Trophoblast cell (in vitro differentiated cells and primary cell): ENCODE measurements around the gene GRM8.

Experiments used
- DNase-seq, 2 donors: peaks; one replicate each; pipeline ENCODE4 v3.0.0-alpha.2; 2016
- H2AFZ ChIP-seq: 2 replicates; pipeline ENCODE4 v1.6.1; 2013; ENCODE audit warnings: low read length, moderate library complexity, mild to moderate bottlenecking; ENCODE audit not compliant: insufficient read depth, poor library complexity
- H2AK5ac ChIP-seq: 2 replicates; pipeline ENCODE4 v1.6.1; 2013; ENCODE audit warnings: mild to moderate bottlenecking, low read length
- H2BK120ac ChIP-seq: 2 replicates; pipeline ENCODE4 v1.6.1; 2013; ENCODE audit warnings: low read length, mild to moderate bottlenecking, moderate library complexity; ENCODE audit not compliant: insufficient read depth, poor library complexity
- H2BK12ac ChIP-seq: 2 replicates; pipeline ENCODE4 v1.6.1; 2013; ENCODE audit warnings: mild to moderate bottlenecking, low read length, moderate library complexity
- H2BK5ac ChIP-seq: 2 replicates; pipeline ENCODE4 v1.6.1; 2013; ENCODE audit warnings: low read length, low read depth, moderate library complexity, mild to moderate bottlenecking; ENCODE audit not compliant: poor library complexity
- H3K14ac ChIP-seq: 2 replicates; pipeline ENCODE4 v1.6.1; 2013; ENCODE audit warnings: mild to moderate bottlenecking, low read length
- H3K18ac ChIP-seq: 2 replicates; pipeline ENCODE4 v1.6.1; 2013; ENCODE audit warnings: mild to moderate bottlenecking, low read length
- H3K23ac ChIP-seq: 2 replicates; pipeline ENCODE4 v1.6.1; 2013; ENCODE audit warnings: low read length
- H3K27ac ChIP-seq: 2 replicates; pipeline ENCODE4 v1.5.1; 2013; ENCODE audit warnings: low read depth, mild to moderate bottlenecking, inconsistent platforms, low read length, moderate library complexity
- H3K27me3 ChIP-seq: 2 replicates; pipeline ENCODE4 v1.6.1; 2013; ENCODE audit warnings: inconsistent platforms, mild to moderate bottlenecking, low read length, moderate library complexity; ENCODE audit not compliant: insufficient read depth
- H3K36me3 ChIP-seq, 2 experiments: 1 replicate in 1 of 2; 2 replicates in 1 of 2; pipeline ENCODE4 v1.6.1; 2013; ENCODE audit warnings: low read length in 2 of 2, mild to moderate bottlenecking in 2 of 2, moderate library complexity in 1 of 2; ENCODE audit not compliant: insufficient read depth in 2 of 2, control insufficient read depth in 1 of 2
- H3K4ac ChIP-seq: 2 replicates; pipeline ENCODE4 v1.6.1; 2013; ENCODE audit warnings: low read depth, mild to moderate bottlenecking, low read length, moderate library complexity
- H3K4me1 ChIP-seq, 2 experiments: 1 replicate in 1 of 2; 2 replicates in 1 of 2; pipeline ENCODE4 v1.6.1; 2013; ENCODE audit warnings: low read length in 2 of 2, mild to moderate bottlenecking in 2 of 2, moderate library complexity in 1 of 2; ENCODE audit not compliant: insufficient read depth in 2 of 2, control insufficient read depth in 1 of 2
- H3K4me2 ChIP-seq: 2 replicates; pipeline ENCODE4 v1.6.1; 2013; ENCODE audit warnings: inconsistent platforms, mild to moderate bottlenecking, low read length, moderate library complexity
- H3K4me3 ChIP-seq: 2 replicates; pipeline ENCODE4 v1.5.1; 2013; ENCODE audit warnings: mild to moderate bottlenecking, low read depth, low read length, inconsistent platforms
- H3K79me1 ChIP-seq: one replicate; pipeline ENCODE4 v1.6.1; 2013; ENCODE audit warnings: low read length
- H3K79me2 ChIP-seq: 2 replicates; pipeline ENCODE4 v1.6.1; 2013; ENCODE audit warnings: low read length, mild to moderate bottlenecking; ENCODE audit not compliant: control insufficient read depth, insufficient read depth, poor library complexity
- H3K9ac ChIP-seq: 2 replicates; pipeline ENCODE4 v1.6.1; 2013; ENCODE audit warnings: mild to moderate bottlenecking, low read length
- H3K9me3 ChIP-seq: 2 replicates; pipeline ENCODE4 v1.6.1; 2013; ENCODE audit warnings: low read depth, mild to moderate bottlenecking, control low read depth, inconsistent platforms, low read length; ENCODE audit not compliant: insufficient read depth
- H4K12ac ChIP-seq: 2 replicates; pipeline ENCODE4 v1.6.1; 2013; ENCODE audit warnings: low read depth, mild to moderate bottlenecking, low read length, moderate library complexity
- H4K8ac ChIP-seq: 2 replicates; pipeline ENCODE4 v1.6.1; 2013; ENCODE audit warnings: low read depth, mild to moderate bottlenecking, low read length, moderate library complexity
- H4K91ac ChIP-seq: one replicate; pipeline ENCODE4 v1.6.1; 2013; ENCODE audit warnings: low read depth, mild to moderate bottlenecking, low read length, moderate library complexity
- WGBS: extraction: QIAGEN DNeasy Blood & Tissue Kit; methylation state at CpG from one replicate; pipeline ENCODE4 v1.1.7; 2013; ENCODE audit warnings: missing lambda C conversion rate; ENCODE audit not compliant: insufficient read length, insufficient coverage; ENCODE audit errors: extremely low coverage; 5-methylcytosine and 5-hydroxymethylcytosine counted together

The GRM8 gene

GRCh38 chr7:126659124-126659523 is 593.6 kb downstream of the GRM8 start:
- Histone ChIP-seq H4K91ac (no peak overlapping the region), H3K4me3 (no peak overlapping the region), H3K9ac (no peak overlapping the region), H3K27me3 (no peaks in the 10 kb centered on the region), H2AFZ (no peak overlapping the region), H2BK12ac (no peak overlapping the region), H3K18ac (no peak overlapping the region), H3K23ac (no peak overlapping the region), H2AK5ac (no peak overlapping the region), H2BK120ac (no peak overlapping the region), H4K12ac (no peak overlapping the region), H3K9me3 (no peaks in the 10 kb centered on the region), H2BK5ac (no peak overlapping the region), H3K14ac (no peak overlapping the region), H3K79me2 (no peaks in the 10 kb centered on the region), H3K79me1 (no peaks in the 10 kb centered on the region), H3K36me3 (no peaks in the 10 kb centered on the region), H4K8ac (no peak overlapping the region), H3K4ac (no peak overlapping the region), H3K27ac (no peak overlapping the region), H3K4me1 (no peaks in the 10 kb centered on the region), H3K4me2 (no peak overlapping the region)
- no peak for DNase-seq
- 100% methylated on average over 1 of the region's 3 CpGs for WGBS

GRCh38 chr7:126658684-126659083 is 594.1 kb downstream of the GRM8 start:
- no peak overlapping the region for H3K4me3 ChIP-seq
- no peak overlapping the region for H4K12ac ChIP-seq
- H3K18ac ChIP-seq = no peak overlapping the region
- H3K9me3 ChIP-seq = no peaks in the 10 kb centered on the region
- no peak overlapping the region for H3K4me2 ChIP-seq
- no peak overlapping the region for H2BK120ac ChIP-seq
- no peak overlapping the region for H3K27ac ChIP-seq
- H3K23ac ChIP-seq = no peak overlapping the region
- no peak overlapping the region for H3K9ac ChIP-seq
- H2BK12ac ChIP-seq = no peak overlapping the region
- no peak for DNase-seq
- H3K36me3 ChIP-seq = no peaks in the 10 kb centered on the region
- no peak overlapping the region for H3K4ac ChIP-seq
- no peak overlapping the region for H2AK5ac ChIP-seq
- H3K79me1 ChIP-seq = no peaks in the 10 kb centered on the region
- H3K4me1 ChIP-seq = no peaks in the 10 kb centered on the region
- no peak overlapping the region for H2AFZ ChIP-seq
- H2BK5ac ChIP-seq = no peak overlapping the region
- no CpG with 5 or more reads among the region's 16 CpGs for WGBS
- H4K8ac ChIP-seq = no peak overlapping the region
- H3K14ac ChIP-seq = no peak overlapping the region
- H3K79me2 ChIP-seq = no peaks in the 10 kb centered on the region
- no peak overlapping the region for H4K91ac ChIP-seq
- H3K27me3 ChIP-seq = no peaks in the 10 kb centered on the region

- DNase-seq = no peak
- Histone ChIP-seq H3K23ac (no peak overlapping the region), H3K18ac (no peak overlapping the region), H3K9ac (no peak overlapping the region), H4K91ac (no peak overlapping the region), H3K14ac (no peak overlapping the region), H3K4ac (no peak overlapping the region), H2BK12ac (no peak overlapping the region), H2AFZ (no peak overlapping the region), H3K36me3 (no peaks in the 10 kb centered on the region), H3K4me1 (no peaks in the 10 kb centered on the region), H2BK5ac (no peak overlapping the region), H3K79me1 (no peaks in the 10 kb centered on the region), H3K9me3 (no peaks in the 10 kb centered on the region), H3K79me2 (no peaks in the 10 kb centered on the region), H2BK120ac (no peak overlapping the region), H4K8ac (no peak overlapping the region), H3K4me2 (no peak overlapping the region), H3K27ac (no peak overlapping the region), H2AK5ac (no peak overlapping the region), H3K4me3 (no peak overlapping the region), H4K12ac (no peak overlapping the region), H3K27me3 (no peaks in the 10 kb centered on the region)
- WGBS = no CpG with 5 or more reads among the region's 6 CpGs
These were observed 595.0 kb downstream of the GRM8 start for GRCh38 chr7:126657599-126658358.

GRCh38 chr7:126657137-126657536 is 595.6 kb downstream of the GRM8 start:
- no peak overlapping the region for H2AK5ac ChIP-seq
- H3K79me2 ChIP-seq = no peaks in the 10 kb centered on the region
- H3K27me3 ChIP-seq = no peaks in the 10 kb centered on the region
- no peaks in the 10 kb centered on the region for H3K9me3 ChIP-seq
- 100% methylated on average over 1 of the region's 3 CpGs for WGBS
- H4K8ac ChIP-seq = no peak overlapping the region
- H3K36me3 ChIP-seq = no peaks in the 10 kb centered on the region
- no peak overlapping the region for H2AFZ ChIP-seq
- H3K23ac ChIP-seq = no peak overlapping the region
- no peak overlapping the region for H2BK120ac ChIP-seq
- H3K4me3 ChIP-seq = no peak overlapping the region
- no peaks in the 10 kb centered on the region for H3K79me1 ChIP-seq
- no peak overlapping the region for H3K9ac ChIP-seq
- no peak overlapping the region for H3K4me2 ChIP-seq
- no peak overlapping the region for H4K91ac ChIP-seq
- DNase-seq = no peak
- no peak overlapping the region for H4K12ac ChIP-seq
- no peak overlapping the region for H3K14ac ChIP-seq
- H2BK5ac ChIP-seq = no peak overlapping the region
- no peak overlapping the region for H3K18ac ChIP-seq
- H3K4me1 ChIP-seq = no peaks in the 10 kb centered on the region
- H3K27ac ChIP-seq = no peak overlapping the region
- no peak overlapping the region for H3K4ac ChIP-seq
- H2BK12ac ChIP-seq = no peak overlapping the region
